HepG2 (cell line): ENCODE measurements around the gene RSBN1. TPM values are rescaled to one million over a fixed set of nuclear protein-coding genes. Genes with fewer than 3 reads are reported as not detected.
A peak's percentile ranks its signal among the peaks of the same experiment; 100 is the strongest.

Experiments used
- BORCS8-MEF2B ChIP-seq: sonication (generic); formaldehyde crosslinking; IDR thresholded peaks from 2 replicates; pipeline ENCODE4 v1.8.0; 2022; ENCODE audit warnings: mild to moderate bottlenecking, missing genetic modification reagents
- DMAP1 ChIP-seq: IDR thresholded peaks from 2 replicates; pipeline ENCODE4 v1.6.1; 2016
- KAT8 ChIP-seq: IDR thresholded peaks from 2 replicates; pipeline ENCODE4 v1.6.1; 2016; ENCODE audit warnings: missing genetic modification reagents, missing compliant biosample characterization
- NR2C2 ChIP-seq: sonication (generic); formaldehyde crosslinking; IDR thresholded peaks from 2 replicates; pipeline ENCODE4 v1.4.0; 2020; ENCODE audit warnings: missing genetic modification reagents, mild to moderate bottlenecking, moderate library complexity, borderline replicate concordance
- NR2F2 ChIP-seq: IDR thresholded peaks from 2 replicates; pipeline ENCODE4 v1.6.1; 2012; ENCODE audit warnings: low read depth, inconsistent platforms, borderline replicate concordance
- PAWR ChIP-seq: sonication (generic); formaldehyde crosslinking; IDR thresholded peaks from 2 replicates; pipeline ENCODE4 v1.4.0; 2020; ENCODE audit warnings: missing genetic modification reagents, mild to moderate bottlenecking, borderline replicate concordance
- SRY ChIP-seq: sonication (generic); formaldehyde crosslinking; IDR thresholded peaks from 2 replicates; pipeline ENCODE4 v1.8.0; 2022; ENCODE audit warnings: mild to moderate bottlenecking, missing genetic modification reagents
- TMF1 ChIP-seq: sonication (generic); formaldehyde crosslinking; IDR thresholded peaks from 2 replicates; pipeline ENCODE4 v1.8.1; 2022; ENCODE audit warnings: low read depth, missing genetic modification reagents
- ZFP36L2 ChIP-seq: sonication (generic); formaldehyde crosslinking; IDR thresholded peaks from 2 replicates; pipeline ENCODE4 v1.4.0; 2020; ENCODE audit warnings: missing genetic modification reagents
- ZNF256 ChIP-seq: sonication (generic); formaldehyde crosslinking; conservative IDR thresholded peaks from 2 replicates; pipeline ENCODE4 v1.4.0; 2020; ENCODE audit warnings: missing genetic modification reagents
- ZNF331 ChIP-seq: sonication (generic); formaldehyde crosslinking; IDR thresholded peaks from 2 replicates; pipeline ENCODE4 v1.4.0; 2020; ENCODE audit warnings: missing genetic modification reagents
- ZNF383 ChIP-seq: sonication (generic); formaldehyde crosslinking; IDR thresholded peaks from 2 replicates; pipeline ENCODE4 v1.4.0; 2020; ENCODE audit warnings: missing genetic modification reagents, mild to moderate bottlenecking, borderline replicate concordance
- ZNF558 ChIP-seq: sonication (generic); formaldehyde crosslinking; IDR thresholded peaks from 2 replicates; pipeline ENCODE4 v1.9.0; 2022; ENCODE audit warnings: mild to moderate bottlenecking, missing genetic modification reagents, borderline replicate concordance
- ZNF746 ChIP-seq: sonication (generic); formaldehyde crosslinking; IDR thresholded peaks from 2 replicates; pipeline ENCODE4 v1.8.0; 2022; ENCODE audit warnings: mild to moderate bottlenecking, missing genetic modification reagents
- ZSCAN20 ChIP-seq: sonication (generic); formaldehyde crosslinking; IDR thresholded peaks from 2 replicates; pipeline ENCODE4 v1.4.0; 2020; ENCODE audit warnings: missing genetic modification reagents, mild to moderate bottlenecking, borderline replicate concordance
- ZSCAN30 ChIP-seq: sonication (generic); formaldehyde crosslinking; IDR thresholded peaks from 2 replicates; pipeline ENCODE4 v1.5.0; 2020; ENCODE audit warnings: mild to moderate bottlenecking, missing genetic modification reagents
- polyA plus RNA-seq, 8 experiments: library from polyadenylated mRNA; depleted of rRNA in 3 of 8; stranded (reverse) in 7 of 8; unstranded in 1 of 8; fragments of >200 nt; fragmentation: Illumina TruSeq in 4 of 8; extraction: Trizol in 4 of 8; gene quantifications; 2 replicates each; pipeline versions ENCODE4 v1.2.1 to v1.2.3, GENCODE V29; 2011 to 2016; ENCODE audit warnings: low read depth in 4 of 8, missing spikeins in 1 of 8, mixed read lengths in 1 of 8; ENCODE audit not compliant: insufficient read depth in 1 of 8
- total RNA-seq, 5 experiments: library from RNA; depleted of rRNA; stranded (reverse); fragments of >200 nt; fragmentation: Illumina TruSeq; extraction: Trizol; gene quantifications; 2 replicates each; pipeline ENCODE4 v1.2.3, GENCODE V29; 2016; ENCODE audit warnings: low read depth in 1 of 5
- TF ChIP-seq, protein P1 (sequence below): sonication (generic); formaldehyde crosslinking; IDR thresholded peaks from 2 replicates; pipeline ENCODE4 v1.5.0; 2020; ENCODE audit warnings: mild to moderate bottlenecking, missing genetic modification reagents, borderline replicate concordance
- TF ChIP-seq, protein P2 (sequence below): sonication (generic); formaldehyde crosslinking; IDR thresholded peaks from 2 replicates; pipeline ENCODE4 v1.4.0; 2020; ENCODE audit warnings: missing genetic modification reagents, borderline replicate concordance
- TF ChIP-seq, protein P3 (sequence below): sonication (generic); formaldehyde crosslinking; IDR thresholded peaks from 2 replicates; pipeline ENCODE4 v1.4.0; 2020; ENCODE audit warnings: missing genetic modification reagents
- TF ChIP-seq, protein P4 (sequence below): IDR thresholded peaks from 2 replicates; pipeline ENCODE4 v1.6.1; 2016; ENCODE audit warnings: missing compliant biosample characterization, missing genetic modification reagents, borderline replicate concordance
- TF ChIP-seq, protein P5 (sequence below): IDR thresholded peaks from 2 replicates; pipeline ENCODE4 v1.6.1; 2016; ENCODE audit warnings: control low read depth

RSBN1 gene
- total and polyA plus RNA-seq, 2 of the 13 experiments (the other 11 are each of a cell fraction or from before 2014, with no cell fraction given): 8.3 to 10.4 TPM

DNA sequence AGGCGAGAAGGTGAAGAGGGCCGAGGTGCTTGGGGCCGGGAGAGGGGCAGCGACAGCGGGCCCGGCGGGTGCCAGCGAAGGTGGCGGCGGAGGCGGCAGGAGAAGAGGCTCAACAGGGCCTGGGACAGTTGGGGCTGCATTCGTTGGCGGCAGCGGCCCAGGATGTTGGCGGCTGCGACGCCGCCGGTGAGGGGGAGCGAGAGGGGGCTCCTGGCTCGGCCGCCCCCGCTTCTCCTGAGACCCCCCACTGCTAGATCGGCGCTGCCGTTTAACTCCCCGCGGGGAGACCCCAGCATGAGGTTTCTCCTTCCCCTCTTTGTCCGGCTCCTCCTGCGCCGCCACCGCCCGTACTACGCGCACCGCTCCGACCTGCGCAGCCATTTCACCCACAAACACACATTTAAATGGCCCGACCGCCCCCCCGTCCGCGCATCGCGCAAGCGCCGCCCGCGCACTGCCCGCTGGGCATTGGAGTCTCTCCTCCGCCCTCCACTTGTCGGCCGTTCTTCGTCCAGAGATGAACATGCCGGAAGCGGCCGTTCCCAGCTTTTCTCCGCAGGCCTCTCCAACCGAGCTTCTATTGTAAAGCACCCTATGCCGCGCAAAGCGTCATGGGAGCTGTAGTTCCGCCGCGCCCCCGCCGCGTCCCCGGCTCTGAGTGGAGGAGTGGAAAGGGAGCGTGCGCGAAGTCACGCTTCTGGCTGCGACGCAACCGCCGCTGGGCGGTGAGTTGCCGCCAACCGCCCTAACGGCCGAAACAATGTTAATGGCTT lies at the start of gene RSBN1 (continued):
- TF ChIP-seq ZNF383: no peak
- peak; percentile 48 for TF ChIP-seq BORCS8-MEF2B (CRISPR knock-in tag)
- TF ChIP-seq ZNF558 (CRISPR knock-in tag): peak; percentile 87
- TF ChIP-seq PAWR (CRISPR knock-in tag): no peak
- peak; percentile 79 for TF ChIP-seq ZNF331 (CRISPR knock-in tag)
- TF ChIP-seq NR2F2: no peak; the same call in 1 of the 2 replicates
- TF ChIP-seq, protein P1, sequence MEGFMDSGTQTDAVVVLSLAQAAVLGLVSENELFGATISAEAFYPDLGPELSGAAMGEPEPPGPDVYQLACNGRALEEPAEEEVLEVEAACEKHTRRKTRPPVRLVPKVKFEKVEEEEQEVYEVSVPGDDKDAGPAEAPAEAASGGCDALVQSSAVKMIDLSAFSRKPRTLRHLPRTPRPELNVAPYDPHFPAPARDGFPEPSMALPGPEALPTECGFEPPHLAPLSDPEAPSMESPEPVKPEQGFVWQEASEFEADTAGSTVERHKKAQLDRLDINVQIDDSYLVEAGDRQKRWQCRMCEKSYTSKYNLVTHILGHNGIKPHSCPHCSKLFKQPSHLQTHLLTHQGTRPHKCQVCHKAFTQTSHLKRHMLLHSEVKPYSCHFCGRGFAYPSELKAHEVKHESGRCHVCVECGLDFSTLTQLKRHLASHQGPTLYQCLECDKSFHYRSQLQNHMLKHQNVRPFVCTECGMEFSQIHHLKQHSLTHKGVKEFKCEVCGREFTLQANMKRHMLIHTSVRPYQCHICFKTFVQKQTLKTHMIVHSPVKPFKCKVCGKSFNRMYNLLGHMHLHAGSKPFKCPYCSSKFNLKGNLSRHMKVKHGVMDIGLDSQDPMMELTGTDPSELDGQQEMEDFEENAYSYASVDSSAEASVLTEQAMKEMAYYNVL (CRISPR knock-in tag): peak; percentile 70; the same call in 1 of the 2 replicates
- TF ChIP-seq, protein P2, sequence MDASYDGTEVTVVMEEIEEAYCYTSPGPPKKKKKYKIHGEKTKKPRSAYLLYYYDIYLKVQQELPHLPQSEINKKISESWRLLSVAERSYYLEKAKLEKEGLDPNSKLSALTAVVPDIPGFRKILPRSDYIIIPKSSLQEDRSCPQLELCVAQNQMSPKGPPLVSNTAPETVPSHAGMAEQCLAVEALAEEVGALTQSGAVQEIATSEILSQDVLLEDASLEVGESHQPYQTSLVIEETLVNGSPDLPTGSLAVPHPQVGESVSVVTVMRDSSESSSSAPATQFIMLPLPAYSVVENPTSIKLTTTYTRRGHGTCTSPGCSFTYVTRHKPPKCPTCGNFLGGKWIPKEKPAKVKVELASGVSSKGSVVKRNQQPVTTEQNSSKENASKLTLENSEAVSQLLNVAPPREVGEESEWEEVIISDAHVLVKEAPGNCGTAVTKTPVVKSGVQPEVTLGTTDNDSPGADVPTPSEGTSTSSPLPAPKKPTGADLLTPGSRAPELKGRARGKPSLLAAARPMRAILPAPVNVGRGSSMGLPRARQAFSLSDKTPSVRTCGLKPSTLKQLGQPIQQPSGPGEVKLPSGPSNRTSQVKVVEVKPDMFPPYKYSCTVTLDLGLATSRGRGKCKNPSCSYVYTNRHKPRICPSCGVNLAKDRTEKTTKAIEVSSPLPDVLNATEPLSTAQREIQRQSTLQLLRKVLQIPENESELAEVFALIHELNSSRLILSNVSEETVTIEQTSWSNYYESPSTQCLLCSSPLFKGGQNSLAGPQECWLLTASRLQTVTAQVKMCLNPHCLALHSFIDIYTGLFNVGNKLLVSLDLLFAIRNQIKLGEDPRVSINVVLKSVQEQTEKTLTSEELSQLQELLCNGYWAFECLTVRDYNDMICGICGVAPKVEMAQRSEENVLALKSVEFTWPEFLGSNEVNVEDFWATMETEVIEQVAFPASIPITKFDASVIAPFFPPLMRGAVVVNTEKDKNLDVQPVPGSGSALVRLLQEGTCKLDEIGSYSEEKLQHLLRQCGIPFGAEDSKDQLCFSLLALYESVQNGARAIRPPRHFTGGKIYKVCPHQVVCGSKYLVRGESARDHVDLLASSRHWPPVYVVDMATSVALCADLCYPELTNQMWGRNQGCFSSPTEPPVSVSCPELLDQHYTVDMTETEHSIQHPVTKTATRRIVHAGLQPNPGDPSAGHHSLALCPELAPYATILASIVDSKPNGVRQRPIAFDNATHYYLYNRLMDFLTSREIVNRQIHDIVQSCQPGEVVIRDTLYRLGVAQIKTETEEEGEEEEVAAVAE (CRISPR knock-in tag): peak; percentile 95
- TF ChIP-seq ZSCAN20 (CRISPR knock-in tag): no peak
- TF ChIP-seq TMF1 (CRISPR knock-in tag): no peak
- no peak for TF ChIP-seq ZSCAN30 (CRISPR knock-in tag)
- TF ChIP-seq ZNF746 (CRISPR knock-in tag): no peak
- TF ChIP-seq, protein P3, sequence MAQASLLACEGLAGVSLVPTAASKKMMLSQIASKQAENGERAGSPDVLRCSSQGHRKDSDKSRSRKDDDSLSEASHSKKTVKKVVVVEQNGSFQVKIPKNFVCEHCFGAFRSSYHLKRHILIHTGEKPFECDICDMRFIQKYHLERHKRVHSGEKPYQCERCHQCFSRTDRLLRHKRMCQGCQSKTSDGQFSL (CRISPR knock-in tag): peak; percentile 85
- TF ChIP-seq SRY: 0 out of 2 replicates have a peak, but pooled peaks have one; percentile 63
- peak; percentile 64; the same call in 1 of the 2 replicates for TF ChIP-seq NR2C2 (CRISPR knock-in tag)
- TF ChIP-seq, protein P4, sequence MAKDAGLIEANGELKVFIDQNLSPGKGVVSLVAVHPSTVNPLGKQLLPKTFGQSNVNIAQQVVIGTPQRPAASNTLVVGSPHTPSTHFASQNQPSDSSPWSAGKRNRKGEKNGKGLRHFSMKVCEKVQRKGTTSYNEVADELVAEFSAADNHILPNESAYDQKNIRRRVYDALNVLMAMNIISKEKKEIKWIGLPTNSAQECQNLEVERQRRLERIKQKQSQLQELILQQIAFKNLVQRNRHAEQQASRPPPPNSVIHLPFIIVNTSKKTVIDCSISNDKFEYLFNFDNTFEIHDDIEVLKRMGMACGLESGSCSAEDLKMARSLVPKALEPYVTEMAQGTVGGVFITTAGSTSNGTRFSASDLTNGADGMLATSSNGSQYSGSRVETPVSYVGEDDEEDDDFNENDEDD (CRISPR knock-in tag): peak; percentile 96
- TF ChIP-seq ZNF256 (CRISPR knock-in tag): 0 out of 2 replicates have a peak, but pooled peaks have one; percentile 18
- TF ChIP-seq, protein P5, sequence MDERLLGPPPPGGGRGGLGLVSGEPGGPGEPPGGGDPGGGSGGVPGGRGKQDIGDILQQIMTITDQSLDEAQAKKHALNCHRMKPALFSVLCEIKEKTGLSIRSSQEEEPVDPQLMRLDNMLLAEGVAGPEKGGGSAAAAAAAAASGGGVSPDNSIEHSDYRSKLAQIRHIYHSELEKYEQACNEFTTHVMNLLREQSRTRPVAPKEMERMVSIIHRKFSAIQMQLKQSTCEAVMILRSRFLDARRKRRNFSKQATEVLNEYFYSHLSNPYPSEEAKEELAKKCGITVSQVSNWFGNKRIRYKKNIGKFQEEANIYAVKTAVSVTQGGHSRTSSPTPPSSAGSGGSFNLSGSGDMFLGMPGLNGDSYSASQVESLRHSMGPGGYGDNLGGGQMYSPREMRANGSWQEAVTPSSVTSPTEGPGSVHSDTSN: no peak
- TF ChIP-seq KAT8 (CRISPR knock-in tag): peak; percentile 92
- no peak for TF ChIP-seq ZFP36L2
- TF ChIP-seq DMAP1 (CRISPR knock-in tag): no peak; the same call in 1 of the 2 replicates
